H1 (cell line): Measurements from ENCODE around the gene PRKN. TPM values are rescaled to one million over a fixed set of nuclear protein-coding genes. Genes with fewer than 3 reads are reported as not detected.
"Not testable (repeated sequence)": the region's sequence is repeated elsewhere in the genome, so short reads cannot be mapped to it uniquely, and the experiment has no call there.

Source experiments
- CTCF ChIA-PET: fragments of 300-600 bp; sonication (Branson Sonifier 250); formaldehyde crosslinking; loops from one replicate; lab custom pipeline; 2021; ENCODE audit not compliant: partially characterized antibody; lab: Charles Lee
- POLR2A ChIA-PET: fragments of 300-600 bp; sonication (Branson Sonifier 250); formaldehyde crosslinking; loops from one replicate; lab custom pipeline; 2021; ENCODE audit warnings: inconsistent platforms; ENCODE audit not compliant: partially characterized antibody; lab: Charles Lee
- DNase-seq, 2 experiments: peaks; one replicate each; pipeline versions ENCODE4 v3.0.0 to v3.0.0-alpha.2; 2010 to 2022; ENCODE audit warnings: low spot score in 2 of 2, low read depth in 1 of 2, mixed read lengths in 1 of 2
- FAIRE-seq: peaks from 2 replicates; lab custom pipeline; 2011; peaks lifted over from hg19 to GRCh38; lab: Jason Lieb, UNC
- H2AFZ ChIP-seq: 2 replicates; pipeline ENCODE4 v1.8.1; 2012; ENCODE audit warnings: low read length, inconsistent platforms
- H2AK5ac ChIP-seq: 2 replicates; pipeline ENCODE4 v1.6.1; 2013; ENCODE audit warnings: low read depth, low read length
- H2BK120ac ChIP-seq: replicated peaks from 2 replicates; pipeline ENCODE3; 2013; ENCODE audit warnings: low read depth, low read length, inconsistent platforms
- H2BK12ac ChIP-seq: 2 replicates; pipeline ENCODE4 v1.6.1; 2013; ENCODE audit warnings: low read depth, low read length
- H2BK15ac ChIP-seq: 2 replicates; pipeline ENCODE4 v1.6.1; 2013; ENCODE audit warnings: low read length
- H2BK20ac ChIP-seq: 2 replicates; pipeline ENCODE4 v1.6.1; 2013; ENCODE audit warnings: low read length
- H2BK5ac ChIP-seq: 2 replicates; pipeline ENCODE4 v1.6.1; 2013; ENCODE audit warnings: low read depth, low read length
- H3K14ac ChIP-seq: 2 replicates; pipeline ENCODE4 v1.6.1; 2013; ENCODE audit warnings: inconsistent platforms; ENCODE audit not compliant: insufficient read length
- H3K18ac ChIP-seq: 2 replicates; pipeline ENCODE4 v1.6.1; 2013; ENCODE audit warnings: low read length; ENCODE audit errors: extremely low read depth
- H3K23ac ChIP-seq: 2 replicates; pipeline ENCODE4 v1.6.1; 2013; ENCODE audit warnings: inconsistent platforms; ENCODE audit not compliant: insufficient read length
- H3K23me2 ChIP-seq: 2 replicates; pipeline ENCODE4 v1.6.1; 2013; ENCODE audit warnings: low read depth, low read length
- H3K27ac ChIP-seq: 2 replicates; pipeline ENCODE4 v1.6.1; 2011; ENCODE audit warnings: low read depth, low read length, inconsistent platforms
- H3K27me3 ChIP-seq, 4 experiments: replicated peaks in 1 of 4; 1 replicate in 1 of 4; 2 replicates in 3 of 4; pipeline versions ENCODE4 v1.6.1 to v1.8.1; 2011 to 2013; ENCODE audit warnings: low read length in 3 of 4, mild to moderate bottlenecking in 3 of 4, inconsistent platforms in 2 of 4, mixed read lengths in 2 of 4, moderate library complexity in 1 of 4; ENCODE audit not compliant: control insufficient read depth in 3 of 4, insufficient read depth in 3 of 4; ENCODE audit errors: extremely low read depth in 1 of 4
- H3K36me3 ChIP-seq, 4 experiments: 2 replicates each; pipeline versions ENCODE4 v1.6.1 to v1.8.1; 2011 to 2013; ENCODE audit warnings: mild to moderate bottlenecking in 4 of 4, low read length in 3 of 4, moderate library complexity in 2 of 4, control low read depth in 1 of 4, inconsistent platforms in 1 of 4; ENCODE audit not compliant: insufficient read depth in 4 of 4, control insufficient read depth in 2 of 4
- H3K4ac ChIP-seq: replicated peaks from 2 replicates; pipeline ENCODE3; 2013; ENCODE audit warnings: low read length, low read depth, mixed read lengths, inconsistent platforms; ENCODE audit not compliant: insufficient read length
- H3K4me1 ChIP-seq, 4 experiments: replicated peaks in 1 of 4; 1 replicate in 1 of 4; 2 replicates in 3 of 4; pipeline versions ENCODE4 v1.6.1 to v1.8.1; 2011 to 2013; ENCODE audit warnings: low read length in 3 of 4, inconsistent platforms in 2 of 4, mixed read lengths in 1 of 4; ENCODE audit not compliant: insufficient read depth in 4 of 4, control insufficient read depth in 3 of 4
- H3K4me2 ChIP-seq, 2 experiments: 2 replicates each; pipeline versions ENCODE4 v1.6.1 to v1.8.1; 2011 to 2013; ENCODE audit warnings: low read depth in 2 of 2, low read length in 2 of 2, control low read depth in 1 of 2, inconsistent platforms in 1 of 2, mild to moderate bottlenecking in 1 of 2; ENCODE audit not compliant: insufficient read depth in 1 of 2
- H3K4me3 ChIP-seq, 4 experiments: fragments of 200-600, 300-600 bp in 1 of 4; sonication (generic), shearing (Covaris generic), sonication (Bioruptor Twin) in 1 of 4; 2 replicates each; pipeline versions ENCODE4 v1.5.1 to v1.8.1; 2011 to 2016; ENCODE audit warnings: low read length in 4 of 4, low read depth in 3 of 4, control low read depth in 2 of 4, inconsistent platforms in 2 of 4, mild to moderate bottlenecking in 2 of 4, mixed read lengths in 1 of 4, moderate library complexity in 1 of 4; ENCODE audit not compliant: insufficient read depth in 2 of 4; ENCODE audit errors: extremely low read depth in 1 of 4
- H3K56ac ChIP-seq: replicated peaks from 2 replicates; pipeline ENCODE3; 2013; ENCODE audit warnings: low read depth, mild to moderate bottlenecking, mixed read lengths, low read length, inconsistent platforms; ENCODE audit not compliant: insufficient read length
- H3K79me1 ChIP-seq: 2 replicates; pipeline ENCODE4 v1.6.1; 2013; ENCODE audit warnings: low read depth, low read length, control low read depth
- H3K79me2 ChIP-seq, 2 experiments: 2 replicates each; pipeline versions ENCODE4 v1.6.1 to v1.8.1; 2012 to 2013; ENCODE audit warnings: low read length in 2 of 2, mild to moderate bottlenecking in 2 of 2, inconsistent platforms in 1 of 2; ENCODE audit not compliant: insufficient read depth in 2 of 2, control insufficient read depth in 1 of 2
- H3K9ac ChIP-seq, 4 experiments: replicated peaks in 1 of 4; 1 replicate in 1 of 4; 2 replicates in 3 of 4; pipeline versions ENCODE4 v1.6.1 to v1.8.1; 2011 to 2013; ENCODE audit warnings: low read depth in 3 of 4, low read length in 3 of 4, control low read depth in 2 of 4, mild to moderate bottlenecking in 2 of 4, moderate library complexity in 2 of 4, inconsistent platforms in 1 of 4; ENCODE audit errors: extremely low read depth in 1 of 4
- H3K9me3 ChIP-seq, 2 experiments: 2 replicates each; pipeline versions ENCODE4 v1.6.1 to v1.8.1; 2012 to 2013; ENCODE audit warnings: mild to moderate bottlenecking in 2 of 2, moderate library complexity in 2 of 2, control low read depth in 1 of 2, inconsistent platforms in 1 of 2, low read depth in 1 of 2, low read length in 1 of 2, mixed read lengths in 1 of 2; ENCODE audit not compliant: insufficient read depth in 2 of 2
- H4K20me1 ChIP-seq, 2 experiments: replicated peaks in 1 of 2; 2 replicates each; pipeline versions ENCODE3 to v1.8.1; 2011 to 2013; ENCODE audit warnings: inconsistent platforms in 2 of 2, low read length in 2 of 2, mild to moderate bottlenecking in 1 of 2; ENCODE audit not compliant: insufficient read depth in 2 of 2, control insufficient read depth in 1 of 2
- H4K5ac ChIP-seq: 2 replicates; pipeline ENCODE4 v1.6.1; 2013; ENCODE audit warnings: low read length, low read depth, mixed read lengths, inconsistent platforms; ENCODE audit not compliant: insufficient read length
- H4K8ac ChIP-seq: 2 replicates; pipeline ENCODE4 v1.8.0; 2013; ENCODE audit warnings: mild to moderate bottlenecking, moderate library complexity, low read length, inconsistent platforms; ENCODE audit not compliant: insufficient read depth; ENCODE audit errors: extremely low read depth
- H4K91ac ChIP-seq: replicated peaks from 2 replicates; pipeline ENCODE3; 2013; ENCODE audit warnings: low read length, mixed read lengths, inconsistent platforms; ENCODE audit not compliant: insufficient read length
- WGBS, 2 experiments: shearing (Covaris generic) in 1 of 2; methylation state at CpG; one replicate each; pipeline versions ENCODE4 v1.1.6 to v1.1.7; 2013 to 2015; ENCODE audit warnings: low lambda C conversion rate in 2 of 2, mixed read lengths in 2 of 2, inconsistent platforms in 1 of 2, low coverage in 1 of 2, missing lambda C conversion rate in 1 of 2; ENCODE audit not compliant: insufficient replicate concordance in 2 of 2, insufficient coverage in 1 of 2, insufficient read length in 1 of 2; ENCODE audit errors: extremely low coverage in 1 of 2, missing lambda C conversion rate in 1 of 2; 5-methylcytosine and 5-hydroxymethylcytosine counted together
- polyA plus RNA-seq, 7 experiments: library from polyadenylated mRNA; depleted of rRNA in 3 of 7; stranded (reverse) in 5 of 7; unstranded in 2 of 7; fragments of >200 nt in 5 of 7; fragments of 200-250 nt in 2 of 7; gene quantifications; 1 replicate in 5 of 7; 2 replicates in 1 of 7; 4 replicates in 1 of 7; pipeline versions ENCODE4 v1.2.1 to v1.2.3, GENCODE V29; 2011 to 2013; ENCODE audit warnings: missing spikeins in 2 of 7, mixed read lengths in 2 of 7
- total RNA-seq: library from RNA; stranded (reverse); fragmentation: NEBNext Ultra II Directional; extraction: Animal tissue kit (Norgen Biotek cat#: 25700); gene quantifications from 2 replicates; pipeline ENCODE4 v1.2.1, GENCODE V29; 2021

PRKN gene
- total and polyA plus RNA-seq, 2 of the 8 experiments (the other 6 are each of a cell fraction or from before 2014, with no cell fraction given), result 0.13 to 0.29 TPM

DNA sequence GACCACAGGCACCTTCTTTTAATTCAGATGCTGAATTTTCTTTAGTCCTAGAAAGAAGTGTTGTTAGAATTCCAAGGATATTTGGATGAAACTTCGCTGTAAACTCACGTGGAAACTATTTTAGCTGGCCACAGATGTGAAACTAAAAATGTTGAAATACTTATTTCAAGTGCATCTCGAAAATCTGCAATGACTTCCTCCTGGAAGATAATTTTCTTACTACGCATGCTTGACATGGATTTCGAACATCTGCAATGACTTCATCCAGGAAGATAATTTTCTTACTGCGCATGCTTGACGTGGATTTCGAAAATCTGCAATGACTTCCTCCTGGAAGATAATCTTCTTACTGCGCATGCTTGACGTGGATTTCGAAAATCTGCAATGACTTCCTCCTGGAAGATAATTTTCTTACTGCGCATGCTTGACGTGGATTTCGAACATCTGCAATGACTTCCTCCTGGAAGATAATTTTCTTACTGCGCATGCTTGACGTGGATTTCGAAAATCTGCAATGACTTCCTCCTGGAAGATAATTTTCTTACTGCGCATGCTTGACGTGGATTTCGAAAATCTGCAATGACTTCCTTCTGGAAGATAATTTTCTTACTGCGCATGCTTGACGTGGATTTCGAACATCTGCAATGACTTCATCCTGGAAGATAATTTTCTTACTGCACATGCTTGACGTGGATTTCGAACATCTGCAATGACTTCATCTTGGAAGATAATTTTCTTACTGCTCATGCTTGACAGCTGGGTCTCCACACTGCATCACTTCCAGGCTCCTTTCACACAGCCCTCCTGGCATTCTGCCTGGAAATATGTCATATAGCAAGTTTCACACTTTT, 336.4 kb downstream of the PRKN start:
- not testable (repeated sequence) for H3K23me2 ChIP-seq

More for the DNA sequence above, 336.4 kb downstream of the PRKN start:
- H2AFZ ChIP-seq, H3K79me1 ChIP-seq, H4K5ac ChIP-seq, H2BK12ac ChIP-seq, H4K91ac ChIP-seq, H3K36me3 ChIP-seq, H2BK15ac ChIP-seq, H2BK120ac ChIP-seq, H3K79me2 ChIP-seq, H4K20me1 ChIP-seq, H3K4ac ChIP-seq, H2BK20ac ChIP-seq, DNase-seq, H3K9ac ChIP-seq, H3K4me3 ChIP-seq, FAIRE-seq, H4K8ac ChIP-seq, POLR2A ChIA-PET, H3K27ac ChIP-seq, H3K9me3 ChIP-seq, H3K4me2 ChIP-seq, CTCF ChIA-PET, H3K4me1 ChIP-seq, H2AK5ac ChIP-seq, H3K14ac ChIP-seq, H3K56ac ChIP-seq, H3K23ac ChIP-seq, H2BK5ac ChIP-seq, H3K27me3 ChIP-seq, H3K18ac ChIP-seq: not testable (repeated sequence)
- WGBS, 2 experiments, result 93% methylated on average over 22 of the region's 25 CpGs; no CpG with 5 or more reads in 1 of the 2 experiments
